H9 (cell line): ENCODE data around the gene CFP. TPM values are rescaled to one million over a fixed set of nuclear protein-coding genes. Genes with fewer than 3 reads are reported as not detected.

Experiments
- DNase-seq: peaks from one replicate; pipeline ENCODE4 v3.0.0-alpha.2; 2017
- H2AFZ ChIP-seq: one replicate; pipeline ENCODE4 v1.6.1; 2013; ENCODE audit warnings: mild to moderate bottlenecking, low read length, control low read depth, moderate library complexity
- H2AK5ac ChIP-seq: 2 replicates; pipeline ENCODE4 v1.6.1; 2013; ENCODE audit warnings: low read length, control low read depth, mixed read lengths; ENCODE audit not compliant: insufficient read length
- H2BK120ac ChIP-seq: one replicate; pipeline ENCODE4 v1.6.1; 2013; ENCODE audit warnings: low read depth, mild to moderate bottlenecking, low read length, control low read depth, inconsistent platforms; ENCODE audit not compliant: poor library complexity, severe bottlenecking
- H2BK12ac ChIP-seq: 2 replicates; pipeline ENCODE4 v1.6.1; 2013; ENCODE audit warnings: low read length, control low read depth, mixed read lengths, low read depth; ENCODE audit not compliant: insufficient read length
- H2BK15ac ChIP-seq: 2 replicates; pipeline ENCODE4 v1.6.1; 2013; ENCODE audit warnings: low read depth, low read length, control low read depth
- H2BK20ac ChIP-seq: one replicate; pipeline ENCODE4 v1.6.1; 2013; ENCODE audit warnings: low read depth, mild to moderate bottlenecking, low read length, control low read depth, inconsistent platforms; ENCODE audit not compliant: poor library complexity, severe bottlenecking
- H2BK5ac ChIP-seq: 2 replicates; pipeline ENCODE4 v1.6.1; 2013; ENCODE audit warnings: low read length, control low read depth, mixed read lengths; ENCODE audit not compliant: insufficient read length
- H3K14ac ChIP-seq: 2 replicates; pipeline ENCODE4 v1.6.1; 2013; ENCODE audit warnings: low read length, control low read depth; ENCODE audit not compliant: insufficient read depth
- H3K18ac ChIP-seq: 2 replicates; pipeline ENCODE4 v1.6.1; 2013; ENCODE audit warnings: low read depth, mild to moderate bottlenecking, mixed read lengths, low read length, control low read depth; ENCODE audit not compliant: insufficient read length
- H3K23ac ChIP-seq: 2 replicates; pipeline ENCODE4 v1.6.1; 2013; ENCODE audit warnings: low read length, control low read depth, mixed read lengths, low read depth; ENCODE audit not compliant: insufficient read length
- H3K23me2 ChIP-seq: 2 replicates; pipeline ENCODE4 v1.6.1; 2013; ENCODE audit warnings: low read depth, mild to moderate bottlenecking, mixed read lengths, low read length, control low read depth; ENCODE audit not compliant: insufficient read length, poor library complexity, severe bottlenecking
- H3K27ac ChIP-seq: 2 replicates; pipeline ENCODE4 v1.5.1; 2013; ENCODE audit warnings: low read length, control low read depth, mixed read lengths, low read depth; ENCODE audit not compliant: insufficient read length
- H3K27me3 ChIP-seq: 2 replicates; pipeline ENCODE4 v1.6.1; 2013; ENCODE audit warnings: low read length, control low read depth, inconsistent platforms; ENCODE audit not compliant: insufficient read depth
- H3K4ac ChIP-seq: 2 replicates; pipeline ENCODE4 v1.6.1; 2013; ENCODE audit warnings: low read depth, mild to moderate bottlenecking, control low read depth, inconsistent platforms, low read length, moderate library complexity
- H3K4me1 ChIP-seq: 2 replicates; pipeline ENCODE4 v1.6.1; 2013; ENCODE audit warnings: low read length, control low read depth, inconsistent platforms; ENCODE audit not compliant: insufficient read depth
- H3K4me2 ChIP-seq: 2 replicates; pipeline ENCODE4 v1.6.1; 2013; ENCODE audit warnings: low read length, control low read depth, mixed read lengths; ENCODE audit not compliant: insufficient read length, insufficient read depth
- H3K56ac ChIP-seq: 2 replicates; pipeline ENCODE4 v1.6.1; 2013; ENCODE audit warnings: low read depth, mild to moderate bottlenecking, mixed read lengths, low read length, control low read depth; ENCODE audit not compliant: insufficient read length
- H3K79me1 ChIP-seq: 2 replicates; pipeline ENCODE4 v1.6.1; 2013; ENCODE audit warnings: low read depth, mild to moderate bottlenecking, moderate library complexity, low read length, control low read depth, inconsistent platforms; ENCODE audit not compliant: insufficient read depth, poor library complexity, severe bottlenecking
- H3K79me2 ChIP-seq: 2 replicates; pipeline ENCODE4 v1.6.1; 2013; ENCODE audit warnings: low read length, control low read depth, inconsistent platforms; ENCODE audit not compliant: insufficient read depth
- H3K9ac ChIP-seq: 2 replicates; pipeline ENCODE4 v1.6.1; 2013; ENCODE audit warnings: low read length, control low read depth, mixed read lengths; ENCODE audit not compliant: insufficient read length; ENCODE audit errors: extremely low read depth
- H3K9me3 ChIP-seq: one replicate; pipeline ENCODE4 v1.6.1; 2013; ENCODE audit warnings: low read depth, low read length, inconsistent platforms; ENCODE audit not compliant: control insufficient read depth
- H3T11ph ChIP-seq: one replicate; pipeline ENCODE4 v1.6.1; 2013; ENCODE audit warnings: mild to moderate bottlenecking, low read length, control low read depth, inconsistent platforms
- H4K20me1 ChIP-seq: one replicate; pipeline ENCODE4 v1.6.1; 2013; ENCODE audit not compliant: control insufficient read depth, insufficient read length, insufficient read depth
- H4K5ac ChIP-seq: 2 replicates; pipeline ENCODE4 v1.6.1; 2013; ENCODE audit warnings: low read depth, mild to moderate bottlenecking, mixed read lengths, low read length, control low read depth; ENCODE audit not compliant: insufficient read length
- H4K8ac ChIP-seq: replicated peaks from 2 replicates; pipeline ENCODE4 v1.6.1; 2013; ENCODE audit warnings: low read length, control low read depth, mixed read lengths, low read depth; ENCODE audit not compliant: insufficient read length
- H4K91ac ChIP-seq: 2 replicates; pipeline ENCODE4 v1.6.1; 2013; ENCODE audit warnings: low read depth, mild to moderate bottlenecking, moderate library complexity, mixed read lengths, low read length, control low read depth; ENCODE audit not compliant: insufficient read length
- H3K27ac Mint-ChIP-seq, 3 experiments: 2 replicates in 2 of 3; 3 replicates in 1 of 3; pipeline ENCODE4 v1.8.0; 2020 to 2021; ENCODE audit warnings: mixed read lengths in 3 of 3, mild to moderate bottlenecking in 1 of 3, moderate library complexity in 1 of 3
- H3K27me3 Mint-ChIP-seq: 2 replicates; pipeline ENCODE4 v1.8.0; 2021; ENCODE audit warnings: low read depth, mild to moderate bottlenecking, moderate library complexity, mixed read lengths
- H3K36me3 Mint-ChIP-seq, 3 experiments: 2 replicates in 2 of 3; 3 replicates in 1 of 3; pipeline ENCODE4 v1.8.0; 2020 to 2021; ENCODE audit warnings: low read depth in 3 of 3, mixed read lengths in 3 of 3; ENCODE audit not compliant: insufficient read depth in 1 of 3
- H3K4me1 Mint-ChIP-seq, 2 experiments: 2 replicates each; pipeline ENCODE4 v1.8.0; 2020; ENCODE audit warnings: mixed read lengths in 2 of 2
- H3K4me3 Mint-ChIP-seq, 2 experiments: 2 replicates in 1 of 2; 3 replicates in 1 of 2; pipeline ENCODE4 v1.8.0; 2020 to 2021; ENCODE audit warnings: mild to moderate bottlenecking in 2 of 2, mixed read lengths in 2 of 2, moderate library complexity in 1 of 2
- H3K9me3 Mint-ChIP-seq, 2 experiments: 2 replicates in 1 of 2; 3 replicates in 1 of 2; pipeline ENCODE4 v1.8.0; 2020; ENCODE audit warnings: mild to moderate bottlenecking in 2 of 2, mixed read lengths in 2 of 2, moderate library complexity in 1 of 2
- WGBS: extraction: QIAGEN DNeasy Blood & Tissue Kit; methylation state at CpG from one replicate; pipeline ENCODE4 v1.1.7; 2013; ENCODE audit warnings: missing lambda C conversion rate, low lambda C conversion rate, mixed read lengths; ENCODE audit not compliant: insufficient read length; ENCODE audit errors: extremely low coverage; 5-methylcytosine and 5-hydroxymethylcytosine counted together
- total RNA-seq: library from RNA; stranded (reverse); gene quantifications from 2 replicates; pipeline ENCODE4 v1.2.1, GENCODE V29; 2021
- TF ChIP-seq, protein P1 (sequence below): fragments of 200-600 bp; sonication (generic); conservative IDR thresholded peaks from 3 replicates; pipeline ENCODE4 v1.8.0; 2021; ENCODE audit warnings: antibody characterized with exemption, mild to moderate bottlenecking

CFP gene
- total RNA-seq, 1 experiment from 2014 or later: 2.3 TPM

DNA sequence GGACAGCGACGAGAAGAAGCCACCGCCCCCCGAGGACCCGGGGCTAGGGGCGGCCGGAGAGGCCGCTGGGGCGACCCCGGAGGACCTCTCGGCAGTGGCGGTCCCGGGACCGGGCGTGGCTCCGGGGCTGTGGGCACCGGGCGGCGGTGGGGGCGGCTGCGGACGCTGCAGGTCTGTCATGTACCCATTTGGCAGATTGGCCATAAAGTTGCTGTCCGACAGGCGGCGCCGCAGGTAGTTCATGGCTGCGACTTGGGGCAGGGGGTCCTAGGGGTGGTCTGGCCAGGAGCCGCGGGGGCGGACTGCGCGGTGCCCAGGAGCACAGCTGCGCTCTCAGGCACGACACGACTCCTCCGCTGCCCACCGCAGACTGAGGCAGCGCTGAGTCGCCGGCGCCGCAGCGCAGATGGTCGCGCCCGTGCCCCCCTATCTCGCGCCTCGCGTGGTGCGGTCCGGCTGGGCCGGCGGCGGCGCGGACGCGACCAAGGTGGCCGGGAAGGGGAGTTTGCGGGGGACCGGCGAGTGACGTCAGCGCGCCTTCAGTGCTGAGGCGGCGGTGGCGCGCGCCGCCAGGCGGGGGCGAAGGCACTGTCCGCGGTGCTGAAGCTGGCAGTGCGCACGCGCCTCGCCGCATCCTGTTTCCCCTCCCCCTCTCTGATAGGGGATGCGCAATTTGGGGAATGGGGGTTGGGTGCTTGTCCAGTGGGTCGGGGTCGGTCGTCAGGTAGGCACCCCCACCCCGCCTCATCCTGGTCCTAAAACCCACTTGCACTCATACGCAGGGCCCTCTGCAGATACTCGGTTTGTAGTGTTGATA is 10.0 kb downstream of the CFP start, which contains the start of gene SYN1:
Gene SYN1, minus strand, starts transcription at position 372 of the 817 bp plus-strand sequence. Its CDS starts 129 bp downstream, at position 243.
- Histone ChIP-seq H3K56ac (no peak within 1 kb of the TSS), H3K4me2 (peak within 1 kb of the TSS; percentile 5), H4K20me1 (no peaks in the 10 kb centered on the region), H3K4ac (no peak within 1 kb of the TSS), H2AK5ac (no peak within 1 kb of the TSS), H2BK120ac (no peak within 1 kb of the TSS), H4K8ac (no peak within 1 kb of the TSS), H3K23me2 (peaks cover 3% of the 10 kb centered on the region), H3K23ac (no peak within 1 kb of the TSS), H2BK15ac (no peak within 1 kb of the TSS), H3K18ac (no peak within 1 kb of the TSS), H3K4me1 (peaks cover 3% of the 10 kb centered on the region; the same call in 1 of the 2 replicates), H3T11ph (no peak within 1 kb of the TSS), H3K27me3 (no peaks in the 10 kb centered on the region), H2BK20ac (no peak within 1 kb of the TSS), H2BK5ac (no peak within 1 kb of the TSS), H2BK12ac (no peak within 1 kb of the TSS), H3K9ac (no peak within 1 kb of the TSS), H3K79me2 (no peaks in the 10 kb centered on the region), H4K5ac (no peak within 1 kb of the TSS), H3K79me1 (no peaks in the 10 kb centered on the region), H2AFZ (no peak within 1 kb of the TSS), H4K91ac (no peak within 1 kb of the TSS), H3K9me3 (peaks cover 29% of the 10 kb centered on the region), H3K27ac (no peak within 1 kb of the TSS), H3K14ac (no peak within 1 kb of the TSS)
- no CpG with 5 or more reads among the region's 88 CpGs for WGBS
- Mint-ChIP-seq H3K27me3 (peaks cover 18% of the 10 kb centered on the region), H3K36me3 (peaks cover 0 to 5% (median 4%) of the 10 kb centered on the region in 3 experiments; a peak in 3 of 7 replicates), H3K27ac (no peak within 1 kb of the TSS), H3K4me3 (peak within 1 kb of the TSS; percentile 59 to 71), H3K9me3 (peaks cover 70 to 80% of the 10 kb centered on the region in 2 experiments), H3K4me1 (peaks cover 8 to 19% of the 10 kb centered on the region in 2 experiments)
- TF ChIP-seq, protein P1, sequence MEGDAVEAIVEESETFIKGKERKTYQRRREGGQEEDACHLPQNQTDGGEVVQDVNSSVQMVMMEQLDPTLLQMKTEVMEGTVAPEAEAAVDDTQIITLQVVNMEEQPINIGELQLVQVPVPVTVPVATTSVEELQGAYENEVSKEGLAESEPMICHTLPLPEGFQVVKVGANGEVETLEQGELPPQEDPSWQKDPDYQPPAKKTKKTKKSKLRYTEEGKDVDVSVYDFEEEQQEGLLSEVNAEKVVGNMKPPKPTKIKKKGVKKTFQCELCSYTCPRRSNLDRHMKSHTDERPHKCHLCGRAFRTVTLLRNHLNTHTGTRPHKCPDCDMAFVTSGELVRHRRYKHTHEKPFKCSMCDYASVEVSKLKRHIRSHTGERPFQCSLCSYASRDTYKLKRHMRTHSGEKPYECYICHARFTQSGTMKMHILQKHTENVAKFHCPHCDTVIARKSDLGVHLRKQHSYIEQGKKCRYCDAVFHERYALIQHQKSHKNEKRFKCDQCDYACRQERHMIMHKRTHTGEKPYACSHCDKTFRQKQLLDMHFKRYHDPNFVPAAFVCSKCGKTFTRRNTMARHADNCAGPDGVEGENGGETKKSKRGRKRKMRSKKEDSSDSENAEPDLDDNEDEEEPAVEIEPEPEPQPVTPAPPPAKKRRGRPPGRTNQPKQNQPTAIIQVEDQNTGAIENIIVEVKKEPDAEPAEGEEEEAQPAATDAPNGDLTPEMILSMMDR: peak; percentile 28; the same call in 2 of the 3 replicates
- DNase-seq: peak; percentile 79
